SK-N-SH treated with all-trans-retinoic acid at 6 μM for 48 hours (cell line): ENCODE data around the gene PXK.

Experiments
- ATAC-seq: fragments of 200-7000 bp; cut with Tn5 transposase; 3 replicates; pipeline ENCODE4 v1.9.1; 2020; ENCODE audit warnings: mild to moderate bottlenecking, moderate library complexity
- ARNTL ChIP-seq: fragments of 450-650 bp; formaldehyde crosslinking; IDR thresholded peaks from 2 replicates; pipeline ENCODE4 v1.5.0; 2020; ENCODE audit warnings: low read depth, mild to moderate bottlenecking, moderate library complexity, borderline replicate concordance
- BACH2 ChIP-seq: fragments of 250-450 bp; sonication (Bioruptor Pico); IDR thresholded peaks from 2 replicates; pipeline ENCODE4 v1.9.0; 2021; ENCODE audit warnings: mild to moderate bottlenecking, borderline replicate concordance
- CREB5 ChIP-seq: fragments of 250-450 bp; sonication (Bioruptor Pico); IDR thresholded peaks from 2 replicates; pipeline ENCODE4 v1.5.1; 2020; ENCODE audit warnings: low read depth, mild to moderate bottlenecking, moderate library complexity
- CSDC2 ChIP-seq: fragments of 250-450 bp; sonication (Bioruptor Pico); IDR thresholded peaks from 2 replicates; pipeline ENCODE4 v1.5.0; 2020; ENCODE audit warnings: mild to moderate bottlenecking, moderate library complexity
- CSRNP3 ChIP-seq: fragments of 250-450 bp; sonication (Bioruptor Pico); IDR thresholded peaks from 2 replicates; pipeline ENCODE4 v1.5.1; 2021; ENCODE audit warnings: mild to moderate bottlenecking, moderate library complexity
- ESRRG ChIP-seq: fragments of 250-450 bp; sonication (Bioruptor Pico); IDR thresholded peaks from 2 replicates; pipeline ENCODE4 v1.6.1; 2021; ENCODE audit warnings: mild to moderate bottlenecking
- GLIS3 ChIP-seq: fragments of 250-450 bp; sonication (Bioruptor Pico); IDR thresholded peaks from 2 replicates; pipeline ENCODE4 v1.5.0; 2020; ENCODE audit warnings: mild to moderate bottlenecking, moderate library complexity
- ISL1 ChIP-seq: fragments of 250-450 bp; sonication (Bioruptor Pico); IDR thresholded peaks from 2 replicates; pipeline ENCODE4 v2.1.2; 2022; ENCODE audit warnings: mild to moderate bottlenecking, moderate library complexity
- OSR1 ChIP-seq: fragments of 250-450 bp; sonication (Bioruptor Pico); IDR thresholded peaks from 2 replicates; pipeline ENCODE4 v1.8.0; 2022; ENCODE audit warnings: moderate library complexity, mild to moderate bottlenecking, inconsistent platforms
- PATZ1 ChIP-seq: fragments of 250-450 bp; sonication (Bioruptor Pico); IDR thresholded peaks from 2 replicates; pipeline ENCODE4 v1.8.0; 2020; ENCODE audit warnings: mild to moderate bottlenecking, moderate library complexity, borderline replicate concordance
- POU6F1 ChIP-seq: fragments of 250-450 bp; sonication (Bioruptor Pico); IDR thresholded peaks from 2 replicates; pipeline ENCODE4 v1.8.0; 2021; ENCODE audit warnings: low read depth, mild to moderate bottlenecking, moderate library complexity, borderline replicate concordance
- PPARA ChIP-seq: fragments of 250-450 bp; sonication (Bioruptor Pico); IDR thresholded peaks from 2 replicates; pipeline ENCODE4 v1.5.0; 2020; ENCODE audit warnings: mild to moderate bottlenecking, borderline replicate concordance
- RARB ChIP-seq: fragments of 250-450 bp; sonication (Bioruptor Pico); IDR thresholded peaks from 2 replicates; pipeline ENCODE4 v1.8.0; 2021; ENCODE audit warnings: mild to moderate bottlenecking, moderate library complexity
- SNAI2 ChIP-seq: fragments of 250-450 bp; sonication (Bioruptor Pico); IDR thresholded peaks from 2 replicates; pipeline ENCODE4 v1.5.0; 2020; ENCODE audit warnings: mild to moderate bottlenecking, moderate library complexity
- TCF4 ChIP-seq: fragments of 250-450 bp; sonication (Bioruptor Pico); IDR thresholded peaks from 2 replicates; pipeline ENCODE4 v1.8.0; 2021; ENCODE audit warnings: mild to moderate bottlenecking, moderate library complexity, borderline replicate concordance
- TOX ChIP-seq: fragments of 250-450 bp; sonication (Bioruptor Pico); IDR thresholded peaks from 2 replicates; pipeline ENCODE4 v1.8.0; 2021; ENCODE audit warnings: mild to moderate bottlenecking, moderate library complexity, borderline replicate concordance
- TSHZ2 ChIP-seq: fragments of 250-450 bp; sonication (Bioruptor Pico); IDR thresholded peaks from 2 replicates; pipeline ENCODE4 v1.5.0; 2020; ENCODE audit warnings: mild to moderate bottlenecking, moderate library complexity
- ZC3H10 ChIP-seq: fragments of 250-450 bp; sonication (Bioruptor Pico); IDR thresholded peaks from 2 replicates; pipeline ENCODE4 v1.5.1; 2021; ENCODE audit warnings: mild to moderate bottlenecking, moderate library complexity
- ZFP3 ChIP-seq: fragments of 250-450 bp; sonication (Bioruptor Pico); IDR thresholded peaks from 2 replicates; pipeline ENCODE4 v1.5.0; 2020; ENCODE audit warnings: mild to moderate bottlenecking, moderate library complexity
- ZFP30 ChIP-seq: fragments of 450-650 bp; formaldehyde crosslinking; IDR thresholded peaks from 2 replicates; pipeline ENCODE4 v1.5.0; 2022; ENCODE audit warnings: mild to moderate bottlenecking, moderate library complexity
- ZNF565 ChIP-seq: fragments of 450-650 bp; formaldehyde crosslinking; conservative IDR thresholded peaks from 2 replicates; pipeline ENCODE4 v1.5.0; 2020; ENCODE audit warnings: low read depth, mild to moderate bottlenecking, moderate library complexity
- ZNF70 ChIP-seq: fragments of 450-650 bp; formaldehyde crosslinking; IDR thresholded peaks from 2 replicates; pipeline ENCODE4 v1.5.0; 2020; ENCODE audit warnings: mild to moderate bottlenecking, moderate library complexity
- ZNF8 ChIP-seq: fragments of 450-650 bp; formaldehyde crosslinking; IDR thresholded peaks from 2 replicates; pipeline ENCODE4 v1.5.0; 2020; ENCODE audit warnings: mild to moderate bottlenecking, moderate library complexity

Gene PXK

GRCh38 chr3:58317811-58318210, 14.9 kb upstream of the PXK start:
- no peak for ATAC-seq
- TF ChIP-seq PPARA (CRISPR knock-in tag), result no peak
- no peak for TF ChIP-seq CSDC2 (CRISPR knock-in tag)
- TF ChIP-seq ZFP3 (CRISPR knock-in tag), result no peak
- no peak for TF ChIP-seq SNAI2
- TF ChIP-seq POU6F1 (CRISPR knock-in tag), result no peak
- no peak for TF ChIP-seq ZNF70 (CRISPR knock-in tag)
- no peak for TF ChIP-seq CREB5 (CRISPR knock-in tag)
- no peak for TF ChIP-seq BACH2 (CRISPR knock-in tag)
- TF ChIP-seq TOX, result no peak
- no peak for TF ChIP-seq CSRNP3 (CRISPR knock-in tag)
- TF ChIP-seq RARB (CRISPR knock-in tag), result no peak
- no peak for TF ChIP-seq ZC3H10 (CRISPR knock-in tag)
- TF ChIP-seq ARNTL (CRISPR knock-in tag), result no peak
- no peak for TF ChIP-seq GLIS3 (CRISPR knock-in tag)
- no peak for TF ChIP-seq ISL1 (CRISPR knock-in tag)
- no peak for TF ChIP-seq OSR1 (CRISPR knock-in tag)
- no peak for TF ChIP-seq ZNF8 (CRISPR knock-in tag)
- TF ChIP-seq TCF4 (CRISPR knock-in tag), result no peak
- no peak for TF ChIP-seq TSHZ2 (CRISPR knock-in tag)
- no peak for TF ChIP-seq ESRRG (CRISPR knock-in tag)

- no peak for TF ChIP-seq CREB5 (CRISPR knock-in tag)
- TF ChIP-seq ZFP3 (CRISPR knock-in tag), result no peak
- no peak for TF ChIP-seq POU6F1 (CRISPR knock-in tag)
- no peak for TF ChIP-seq ZFP30 (CRISPR knock-in tag)
- TF ChIP-seq ESRRG (CRISPR knock-in tag), result no peak
- TF ChIP-seq ISL1 (CRISPR knock-in tag), result no peak
- TF ChIP-seq ZNF565, result no peak
- TF ChIP-seq PATZ1 (CRISPR knock-in tag), result no peak
- TF ChIP-seq PPARA (CRISPR knock-in tag), result no peak
- TF ChIP-seq ZNF8 (CRISPR knock-in tag), result no peak
- TF ChIP-seq OSR1 (CRISPR knock-in tag), result no peak
- no peak for TF ChIP-seq CSDC2 (CRISPR knock-in tag)
- no peak for TF ChIP-seq TCF4 (CRISPR knock-in tag)
- no peak for TF ChIP-seq TOX
- no peak for TF ChIP-seq RARB (CRISPR knock-in tag)
- TF ChIP-seq BACH2 (CRISPR knock-in tag), result no peak
- no peak for TF ChIP-seq CSRNP3 (CRISPR knock-in tag)
- ATAC-seq, result no peak
These were observed 10.9 kb upstream of the PXK start for GRCh38 chr3:58321791-58322190.
